Right lobe of liver (tissue), 6 donors: Measurements from ENCODE around the gene SAXO1. TPM values are rescaled to one million over a fixed set of nuclear protein-coding genes. Genes with fewer than 3 reads are reported as not detected.

Experiments
- ATAC-seq, 4 donors: fragments of 200-7000 bp; cut with Tn5 transposase; one replicate each; pipeline ENCODE4 v1.9.1; 2020; ENCODE audit warnings: mild to moderate bottlenecking in 4 of 4, moderate library complexity in 4 of 4
- DNase-seq, 3 donors: peaks; one replicate each; pipeline ENCODE4 v3.0.0-alpha.2; 2020
- H3K27ac ChIP-seq, 3 donors: fragments of 200-600 bp; one replicate each; pipeline ENCODE4 v1.8.0; 2022
- H3K27me3 ChIP-seq, 2 donors: fragments of 200-600 bp; one replicate each; pipeline ENCODE4 v1.8.0; 2022
- H3K36me3 ChIP-seq, 4 donors: fragments of 200-600 bp; sonication (generic) in 1 of 4; one replicate each; pipeline versions ENCODE4 v1.5.1 to v1.8.0; 2017 to 2022; ENCODE audit warnings: control low read depth in 1 of 4
- H3K4me1 ChIP-seq, 4 donors: fragments of 200-600 bp; sonication (generic) in 1 of 4; one replicate each; pipeline versions ENCODE4 v1.5.1 to v1.8.0; 2017 to 2022; ENCODE audit warnings: control low read depth in 1 of 4
- H3K4me3 ChIP-seq, 3 donors: fragments of 200-600 bp; one replicate each; pipeline ENCODE4 v1.8.0; 2022
- H3K9me3 ChIP-seq, 4 donors: fragments of 200-600 bp; sonication (generic) in 1 of 4; one replicate each; pipeline versions ENCODE4 v1.5.1 to v1.8.0; 2017 to 2022; ENCODE audit warnings: control low read depth in 1 of 4
- POLR2A ChIP-seq: fragments of 450-650 bp; IDR thresholded peaks from one replicate; pipeline ENCODE4 v1.6.1; 2017; ENCODE audit warnings: antibody characterized with exemption, mild to moderate bottlenecking
- WGBS: methylation state at CpG from one replicate; pipeline ENCODE4 v1.1.6; 2018; ENCODE audit warnings: low coverage, low lambda C conversion rate; ENCODE audit not compliant: insufficient coverage; ENCODE audit errors: missing lambda C conversion rate; 5-methylcytosine and 5-hydroxymethylcytosine counted together
- intact Hi-C, 2 donors: fragments of 100-400 bp; cut with DNase I; formaldehyde crosslinking; loops; one replicate each; pipeline versions ENCODE4 v1.11.2 to v1.14.1; 2022
- total RNA-seq, 6 experiments: library from RNA; depleted of rRNA in 2 of 6; stranded (reverse); fragments of >200 nt in 2 of 6; fragmentation: NEBNext Ultra II Directional in 3 of 6; extraction: Animal tissue kit (Norgen Biotek cat#: 25700) in 3 of 6; gene quantifications; one replicate each; pipeline versions ENCODE4 v1.1.0 to v1.2.4, GENCODE V29; 2016 to 2023
- TF ChIP-seq, protein P1 (sequence below), 4 donors: fragments of 200-600 bp in 3 of 4; fragments of 450-650 bp in 1 of 4; IDR thresholded peaks; one replicate each; pipeline versions ENCODE4 v1.5.1 to v1.8.0; 2016 to 2022; ENCODE audit warnings: antibody characterized with exemption in 4 of 4, mild to moderate bottlenecking in 2 of 4
- donor health status: DM: no; HTN: yes; CAD: no.
- donor health status: DM: no; HTN: no; CAD: no.
- donor health status: DM: no; HTN: no; CAD: no.
- donor health status: DM: no; HTN: yes; CAD: no.
- donor health status: DM: no; HTN: yes; CAD: no.

The SAXO1 gene
- total RNA-seq, 6 experiments from 2014 or later, result 0.15 TPM; not detected in 5

DNA sequence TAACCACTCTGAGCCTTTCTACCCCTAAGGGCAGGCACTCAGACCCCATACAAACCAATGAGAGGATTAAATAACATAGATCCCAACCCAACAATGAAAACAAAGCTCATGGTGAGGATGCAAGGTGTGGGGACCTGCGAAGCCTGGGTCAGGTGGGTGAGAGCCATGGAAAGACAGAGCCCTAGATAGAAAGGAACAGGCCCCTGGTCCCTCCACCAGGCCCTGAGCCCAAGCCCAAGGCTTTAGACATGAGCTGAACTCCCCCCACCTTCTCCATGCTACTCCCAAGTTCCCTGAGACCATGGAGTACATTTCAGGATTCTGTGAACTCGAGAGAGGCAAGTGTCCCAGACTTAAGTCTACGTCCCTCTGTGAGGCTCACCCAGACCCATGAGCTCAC is 106.5 kb downstream of the SAXO1 start:
- no peaks in the 10 kb centered on the region for H3K9me3 ChIP-seq
- DNase-seq (no peak), ATAC-seq (no peak)
- TF ChIP-seq, protein P1, sequence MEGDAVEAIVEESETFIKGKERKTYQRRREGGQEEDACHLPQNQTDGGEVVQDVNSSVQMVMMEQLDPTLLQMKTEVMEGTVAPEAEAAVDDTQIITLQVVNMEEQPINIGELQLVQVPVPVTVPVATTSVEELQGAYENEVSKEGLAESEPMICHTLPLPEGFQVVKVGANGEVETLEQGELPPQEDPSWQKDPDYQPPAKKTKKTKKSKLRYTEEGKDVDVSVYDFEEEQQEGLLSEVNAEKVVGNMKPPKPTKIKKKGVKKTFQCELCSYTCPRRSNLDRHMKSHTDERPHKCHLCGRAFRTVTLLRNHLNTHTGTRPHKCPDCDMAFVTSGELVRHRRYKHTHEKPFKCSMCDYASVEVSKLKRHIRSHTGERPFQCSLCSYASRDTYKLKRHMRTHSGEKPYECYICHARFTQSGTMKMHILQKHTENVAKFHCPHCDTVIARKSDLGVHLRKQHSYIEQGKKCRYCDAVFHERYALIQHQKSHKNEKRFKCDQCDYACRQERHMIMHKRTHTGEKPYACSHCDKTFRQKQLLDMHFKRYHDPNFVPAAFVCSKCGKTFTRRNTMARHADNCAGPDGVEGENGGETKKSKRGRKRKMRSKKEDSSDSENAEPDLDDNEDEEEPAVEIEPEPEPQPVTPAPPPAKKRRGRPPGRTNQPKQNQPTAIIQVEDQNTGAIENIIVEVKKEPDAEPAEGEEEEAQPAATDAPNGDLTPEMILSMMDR (IDR thresholded peaks at IDR 0.05), result no peak
- no peak for TF ChIP-seq POLR2A
- no peaks in the 10 kb centered on the region for H3K36me3 ChIP-seq
- H3K4me3 ChIP-seq, result no peak overlapping the region
- H3K27ac ChIP-seq, result no peak overlapping the region
- H3K27me3 ChIP-seq, result no peaks in the 10 kb centered on the region
- no peaks in the 10 kb centered on the region for H3K4me1 ChIP-seq
- intact Hi-C loops, result loop anchor here in 1 of 2 donors (10.0 kb wide), 1 partner anchor 62 kb away; no protein-coding TSS in a partner anchor
- WGBS, result 81% methylated on average over 3 of the region's 3 CpGs

DNA sequence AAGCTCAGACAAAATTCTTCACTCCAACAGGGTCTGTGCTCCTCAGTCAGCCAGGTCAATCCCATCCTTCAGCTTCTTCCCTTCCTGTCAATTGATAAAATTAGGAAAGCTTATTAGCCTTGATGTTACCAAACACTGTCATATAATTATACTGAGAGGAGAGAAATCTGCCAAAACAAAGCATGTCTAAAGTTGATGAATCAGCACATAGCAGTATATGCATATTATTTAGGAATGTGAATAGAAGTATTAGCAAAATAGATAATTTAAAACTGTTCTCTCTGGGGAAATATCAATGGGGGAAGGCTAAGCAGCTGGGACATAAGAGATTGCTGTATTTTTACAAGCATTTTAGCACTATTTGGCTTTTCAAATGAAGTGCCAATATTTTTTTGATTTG is 107.1 kb downstream of the SAXO1 start:
- ATAC-seq (no peak), DNase-seq (no peak)
- no peak for TF ChIP-seq POLR2A
- TF ChIP-seq, protein P1 (IDR thresholded peaks at IDR 0.05), result no peak
- Histone ChIP-seq H3K4me1 (no peaks in the 10 kb centered on the region), H3K27me3 (no peaks in the 10 kb centered on the region), H3K36me3 (no peaks in the 10 kb centered on the region), H3K4me3 (no peak overlapping the region), H3K27ac (no peak overlapping the region), H3K9me3 (no peaks in the 10 kb centered on the region)
- intact Hi-C loops, result loop anchor here in 1 of 2 donors (10.0 kb wide), 1 partner anchor 61 kb away; no protein-coding TSS in a partner anchor

DNA sequence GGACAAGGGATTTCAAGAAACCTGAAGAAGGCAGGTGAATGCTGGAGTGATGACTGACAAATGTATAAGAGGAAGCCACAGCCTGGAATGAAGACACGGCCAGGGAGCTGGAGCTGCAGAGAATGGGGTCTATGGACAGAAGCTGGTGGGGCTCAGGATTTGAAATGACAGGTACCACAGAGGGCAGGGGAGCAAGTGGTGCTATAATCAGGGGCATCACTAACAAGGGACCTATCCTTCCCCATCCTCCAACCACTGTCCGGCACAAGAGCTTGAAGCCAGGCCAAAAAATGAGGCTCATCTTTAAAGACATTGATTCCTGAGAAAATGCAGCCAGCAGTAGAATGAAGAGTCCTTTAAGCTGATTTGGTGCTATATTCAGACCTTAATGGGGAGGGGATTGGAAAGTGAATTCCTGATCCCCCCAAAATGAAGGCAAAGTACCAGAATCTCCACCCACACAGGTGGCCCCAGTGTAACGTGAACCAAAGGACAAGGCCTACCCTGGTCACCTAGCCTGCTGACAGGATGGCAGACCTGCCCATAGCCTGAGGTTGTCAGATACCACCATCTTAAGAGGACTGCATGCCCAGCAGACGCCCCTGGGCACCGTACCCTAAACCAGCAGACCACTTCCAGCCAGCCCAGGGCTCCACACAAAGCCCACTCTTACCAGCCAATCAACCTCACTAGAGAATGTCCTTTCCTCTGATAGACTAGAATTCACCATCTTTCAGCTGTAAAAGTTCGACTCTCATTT is 109.2 kb downstream of the SAXO1 start:
- Histone ChIP-seq H3K9me3 (no peaks in the 10 kb centered on the region), H3K36me3 (no peaks in the 10 kb centered on the region), H3K4me3 (no peak overlapping the region), H3K27ac (no peak overlapping the region), H3K4me1 (no peaks in the 10 kb centered on the region), H3K27me3 (no peaks in the 10 kb centered on the region)
- DNase-seq, result no peak
- no peak for ATAC-seq
- TF ChIP-seq, protein P1 (IDR thresholded peaks at IDR 0.05), result no peak
- no peak for TF ChIP-seq POLR2A
- intact Hi-C loops, result loop anchor here in 1 of 2 donors (10.0 kb wide), 1 partner anchor 59 kb away; no protein-coding TSS in a partner anchor
- WGBS, result 76% methylated on average over 4 of the region's 6 CpGs

DNA sequence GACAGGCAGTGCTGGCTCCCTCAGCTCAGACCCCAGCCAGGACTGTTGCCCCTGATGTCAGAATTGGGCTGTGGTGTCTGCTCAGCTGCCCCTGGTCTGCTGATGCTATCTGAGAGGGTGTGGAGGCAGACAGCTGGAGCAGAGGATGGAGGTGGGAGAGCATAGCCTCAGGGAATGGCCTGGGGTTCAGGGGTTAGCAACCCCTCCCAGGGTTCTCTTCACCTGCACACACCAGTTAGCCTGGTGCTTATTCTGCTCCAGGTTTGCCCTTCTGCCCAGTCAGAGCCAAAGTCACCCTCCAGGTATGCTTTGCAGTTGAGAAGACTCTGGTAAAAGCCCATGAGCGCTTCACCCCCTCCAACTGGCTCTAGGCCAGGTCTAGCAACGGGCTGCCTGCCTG is 109.8 kb downstream of the SAXO1 start:
- no peak overlapping the region for H3K4me3 ChIP-seq
- H3K27ac ChIP-seq, result no peak overlapping the region
- no peak for ATAC-seq
- H3K9me3 ChIP-seq, result no peaks in the 10 kb centered on the region
- intact Hi-C loops, result loop anchor here in 1 of 2 donors (10.0 kb wide), 1 partner anchor 58 kb away; no protein-coding TSS in a partner anchor
- 25% methylated on average over 1 of the region's 2 CpGs for WGBS
- no peaks in the 10 kb centered on the region for H3K27me3 ChIP-seq
- no peaks in the 10 kb centered on the region for H3K4me1 ChIP-seq
- DNase-seq, result no peak
- TF ChIP-seq, protein P1 (IDR thresholded peaks at IDR 0.05), result no peak
- TF ChIP-seq POLR2A, result no peak
- H3K36me3 ChIP-seq, result no peaks in the 10 kb centered on the region
